Smooth muscle cell (in vitro differentiated cells): ENCODE measurements around the gene LRP6. TPM values are rescaled to one million over a fixed set of nuclear protein-coding genes. Genes with fewer than 3 reads are reported as not detected.

Experiments used
- DNase-seq: peaks from one replicate; lab custom pipeline; 2025; ENCODE audit not compliant: unreplicated experiment; lab: John Stamatoyannopoulos, UW
- H2AFZ ChIP-seq: fragments of 200-600 bp; sonication (generic); 2 replicates; pipeline ENCODE4 v1.6.0; 2016; ENCODE audit warnings: antibody characterized with exemption, low read depth, mild to moderate bottlenecking
- H3F3A ChIP-seq: fragments of 200-600 bp; sonication (generic); 2 replicates; pipeline ENCODE4 v1.6.0; 2017; ENCODE audit warnings: antibody characterized with exemption, low read depth
- H3K27ac ChIP-seq: fragments of 200-600 bp; sonication (generic); 2 replicates; pipeline ENCODE4 v1.5.1; 2016; ENCODE audit warnings: low read depth, mild to moderate bottlenecking
- H3K27me3 ChIP-seq: fragments of 200-600 bp; sonication (generic); 2 replicates; pipeline ENCODE4 v1.6.1; 2016; ENCODE audit warnings: low read depth, mild to moderate bottlenecking
- H3K36me3 ChIP-seq: fragments of 200-600 bp; sonication (generic); 2 replicates; pipeline ENCODE4 v1.5.1; 2016; ENCODE audit warnings: low read depth
- H3K4me1 ChIP-seq: fragments of 200-600 bp; sonication (generic); 2 replicates; pipeline ENCODE4 v1.5.1; 2016; ENCODE audit warnings: low read depth
- H3K4me2 ChIP-seq: fragments of 200-600 bp; sonication (generic); 2 replicates; pipeline ENCODE4 v1.6.0; 2016; ENCODE audit warnings: mild to moderate bottlenecking
- H3K4me3 ChIP-seq: fragments of 200-600 bp; sonication (generic); 2 replicates; pipeline ENCODE4 v1.5.1; 2016; ENCODE audit warnings: mild to moderate bottlenecking
- H3K79me2 ChIP-seq: fragments of 200-600 bp; sonication (generic); 2 replicates; pipeline ENCODE4 v1.6.0; 2016; ENCODE audit warnings: low read depth, mild to moderate bottlenecking
- H3K9ac ChIP-seq: fragments of 200-600 bp; sonication (generic); 2 replicates; pipeline ENCODE4 v1.6.0; 2016; ENCODE audit warnings: low read depth
- H3K9me3 ChIP-seq: fragments of 200-600 bp; sonication (generic); replicated peaks from 2 replicates; pipeline ENCODE4 v1.5.1; 2016; ENCODE audit warnings: low read depth
- H4K20me1 ChIP-seq: fragments of 200-600 bp; sonication (generic); 2 replicates; pipeline ENCODE4 v1.6.0; 2016; ENCODE audit warnings: low read depth
- WGBS: methylation state at CpG from one replicate; pipeline ENCODE4 v1.1.7; 2016; ENCODE audit warnings: low lambda C conversion rate; 5-methylcytosine and 5-hydroxymethylcytosine counted together
- polyA plus RNA-seq: library from polyadenylated mRNA; unstranded; fragments of >200 nt; fragmentation: Nextera tagmentation; extraction: Ambion mirVana; gene quantifications from 2 replicates; pipeline ENCODE4 v1.2.1, GENCODE V29; 2016
- total RNA-seq: library from RNA; depleted of rRNA; stranded (reverse); fragments of >200 nt; gene quantifications from 2 replicates; pipeline ENCODE4 v1.2.3, GENCODE V29; 2014
- TF ChIP-seq, protein P1 (sequence below): fragments of 200-600 bp; sonication (generic); IDR thresholded peaks from 2 replicates; pipeline ENCODE4 v1.5.1; 2017; ENCODE audit warnings: borderline replicate concordance, mild to moderate bottlenecking, antibody characterized with exemption; ENCODE audit not compliant: insufficient read depth, poor library complexity, severe bottlenecking

LRP6 gene
- total and polyA plus RNA-seq, 2 experiments from 2014 or later, result 10.6 to 21.1 TPM

DNA sequence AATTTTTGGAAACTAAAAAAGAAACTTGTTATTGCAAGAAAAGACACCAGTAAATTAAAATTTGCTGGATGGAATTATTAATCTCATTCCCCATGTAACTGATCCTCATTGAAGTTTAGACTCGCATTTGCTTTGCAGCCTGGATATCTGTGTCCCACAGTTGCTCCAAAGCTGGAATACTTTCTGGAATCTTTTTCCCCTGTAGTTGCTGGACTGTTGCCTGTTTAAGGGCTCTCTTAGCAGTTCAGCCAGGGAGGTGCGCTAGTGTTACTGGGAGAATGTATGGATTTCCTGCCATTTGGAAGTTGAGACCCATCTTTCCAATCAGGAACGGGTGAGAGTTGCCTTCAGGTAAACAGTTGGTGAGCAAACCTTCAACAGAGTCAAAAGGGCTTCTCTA is 175.8 kb downstream of the LRP6 start:
- H3K27me3 ChIP-seq, result no peaks in the 10 kb centered on the region
- no peaks in the 10 kb centered on the region for H3K36me3 ChIP-seq
- no peaks in the 10 kb centered on the region for H3F3A ChIP-seq
- peaks cover 10% of the 10 kb centered on the region for H3K4me1 ChIP-seq
- 96% methylated on average over 3 of the region's 3 CpGs for WGBS
- no peak overlapping the region for H3K27ac ChIP-seq
- TF ChIP-seq, protein P1, sequence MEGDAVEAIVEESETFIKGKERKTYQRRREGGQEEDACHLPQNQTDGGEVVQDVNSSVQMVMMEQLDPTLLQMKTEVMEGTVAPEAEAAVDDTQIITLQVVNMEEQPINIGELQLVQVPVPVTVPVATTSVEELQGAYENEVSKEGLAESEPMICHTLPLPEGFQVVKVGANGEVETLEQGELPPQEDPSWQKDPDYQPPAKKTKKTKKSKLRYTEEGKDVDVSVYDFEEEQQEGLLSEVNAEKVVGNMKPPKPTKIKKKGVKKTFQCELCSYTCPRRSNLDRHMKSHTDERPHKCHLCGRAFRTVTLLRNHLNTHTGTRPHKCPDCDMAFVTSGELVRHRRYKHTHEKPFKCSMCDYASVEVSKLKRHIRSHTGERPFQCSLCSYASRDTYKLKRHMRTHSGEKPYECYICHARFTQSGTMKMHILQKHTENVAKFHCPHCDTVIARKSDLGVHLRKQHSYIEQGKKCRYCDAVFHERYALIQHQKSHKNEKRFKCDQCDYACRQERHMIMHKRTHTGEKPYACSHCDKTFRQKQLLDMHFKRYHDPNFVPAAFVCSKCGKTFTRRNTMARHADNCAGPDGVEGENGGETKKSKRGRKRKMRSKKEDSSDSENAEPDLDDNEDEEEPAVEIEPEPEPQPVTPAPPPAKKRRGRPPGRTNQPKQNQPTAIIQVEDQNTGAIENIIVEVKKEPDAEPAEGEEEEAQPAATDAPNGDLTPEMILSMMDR, result no peak
- H3K9me3 ChIP-seq, result no peaks in the 10 kb centered on the region
- H3K9ac ChIP-seq, result no peak overlapping the region
- H2AFZ ChIP-seq, result no peak overlapping the region
- DNase-seq, result no peak
- H3K4me3 ChIP-seq, result no peak overlapping the region
- H4K20me1 ChIP-seq, result no peaks in the 10 kb centered on the region
- H3K4me2 ChIP-seq, result no peak overlapping the region
- no peaks in the 10 kb centered on the region for H3K79me2 ChIP-seq

DNA sequence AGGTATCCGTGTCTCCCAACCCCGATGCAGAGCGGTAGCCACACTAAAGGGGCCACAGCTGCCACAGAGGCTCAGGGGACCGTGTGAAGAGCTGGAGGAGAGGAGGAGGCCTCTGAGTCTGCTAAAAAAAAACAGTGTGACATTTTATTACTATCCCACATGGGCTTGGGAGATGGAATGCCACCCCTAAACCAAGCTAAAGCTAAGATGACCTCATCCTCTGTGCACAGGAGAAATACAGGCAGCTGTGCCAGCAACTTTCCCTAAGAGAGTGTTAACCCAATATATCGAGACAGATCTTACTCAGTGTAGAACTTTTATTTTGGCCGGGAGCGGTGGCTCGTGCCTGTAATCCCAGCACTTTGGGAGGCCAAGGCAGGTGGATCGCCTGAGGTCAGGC is 178.1 kb downstream of the LRP6 start:
- TF ChIP-seq, protein P1, result no peak
- 90% methylated on average over 9 of the region's 9 CpGs for WGBS
- no peak for DNase-seq
- no peaks in the 10 kb centered on the region for H3K36me3 ChIP-seq
- no peaks in the 10 kb centered on the region for H3K9me3 ChIP-seq
- H3K27ac ChIP-seq, result no peak overlapping the region
- H3K4me2 ChIP-seq, result no peak overlapping the region
- no peaks in the 10 kb centered on the region for H3K27me3 ChIP-seq
- no peaks in the 10 kb centered on the region for H3K79me2 ChIP-seq
- no peaks in the 10 kb centered on the region for H3F3A ChIP-seq
- no peak overlapping the region for H2AFZ ChIP-seq
- no peaks in the 10 kb centered on the region for H4K20me1 ChIP-seq
- H3K4me3 ChIP-seq, result no peak overlapping the region
- H3K4me1 ChIP-seq, result peaks cover 10% of the 10 kb centered on the region
- H3K9ac ChIP-seq, result no peak overlapping the region

DNA sequence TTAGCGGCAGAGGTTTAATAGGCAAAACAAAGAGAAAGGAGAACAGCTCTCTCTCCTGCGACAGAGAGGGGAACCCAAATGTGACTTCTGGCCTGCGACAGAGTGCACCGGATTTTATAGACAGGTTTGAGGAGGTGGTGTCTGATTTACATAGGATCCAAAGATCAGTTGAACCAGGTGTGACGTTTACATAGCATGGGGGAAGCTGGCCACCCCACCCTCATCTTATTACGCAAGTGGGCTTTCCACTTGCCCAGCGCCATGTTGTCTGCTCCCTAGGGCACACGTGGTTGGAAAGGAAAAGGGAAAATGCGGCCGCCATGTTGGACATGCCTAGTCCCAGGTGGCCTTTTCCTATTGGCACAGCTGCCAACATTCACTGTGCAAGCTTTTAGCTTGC is 178.7 kb downstream of the LRP6 start:
- no peak overlapping the region for H2AFZ ChIP-seq
- H3K4me2 ChIP-seq, result no peak overlapping the region
- WGBS, result 96% methylated on average over 10 of the region's 10 CpGs
- no peaks in the 10 kb centered on the region for H3K9me3 ChIP-seq
- H3K27me3 ChIP-seq, result no peaks in the 10 kb centered on the region
- DNase-seq, result no peak
- H3K4me1 ChIP-seq, result peaks cover 10% of the 10 kb centered on the region
- TF ChIP-seq, protein P1, result no peak
- H3F3A ChIP-seq, result no peaks in the 10 kb centered on the region
- H3K27ac ChIP-seq, result no peak overlapping the region
- no peaks in the 10 kb centered on the region for H4K20me1 ChIP-seq
- H3K9ac ChIP-seq, result no peak overlapping the region
- H3K79me2 ChIP-seq, result no peaks in the 10 kb centered on the region
- no peaks in the 10 kb centered on the region for H3K36me3 ChIP-seq
- H3K4me3 ChIP-seq, result no peak overlapping the region

DNA sequence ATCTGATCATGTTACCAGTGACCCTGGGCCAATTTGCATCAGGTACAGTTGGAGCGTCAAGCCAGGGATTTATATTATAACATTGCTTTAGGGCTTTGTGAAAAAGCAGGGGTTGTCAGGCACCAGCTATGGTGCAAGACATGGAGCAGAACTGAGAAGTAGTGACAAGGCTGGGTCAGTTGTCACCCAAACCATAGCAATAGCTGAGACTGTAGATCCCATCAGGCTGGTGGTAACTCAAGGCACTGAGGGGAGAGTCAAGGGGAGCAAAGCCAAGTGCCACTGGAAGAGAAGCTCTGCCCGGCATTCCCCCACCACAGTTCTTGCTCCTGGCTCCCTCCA is 179.2 kb downstream of the LRP6 start:
- TF ChIP-seq, protein P1, result no peak
- 84% methylated on average over 2 of the region's 2 CpGs for WGBS
- Histone ChIP-seq H2AFZ (no peak overlapping the region), H3F3A (no peaks in the 10 kb centered on the region), H4K20me1 (no peaks in the 10 kb centered on the region), H3K79me2 (no peaks in the 10 kb centered on the region), H3K36me3 (no peaks in the 10 kb centered on the region), H3K4me2 (no peak overlapping the region), H3K27ac (no peak overlapping the region), H3K9me3 (no peaks in the 10 kb centered on the region), H3K4me3 (no peak overlapping the region), H3K27me3 (no peaks in the 10 kb centered on the region), H3K4me1 (peaks cover 10% of the 10 kb centered on the region), H3K9ac (no peak overlapping the region)
- no peak for DNase-seq
